ENCODE data around the gene CCL26.

Gene CCL26

GRCh38 chr7:75807452-75807851 is 35.4 kb upstream of the CCL26 start:
- Histone ChIP-seq H3K9me2 (replicated peaks; ENCODE audit: control insufficient read depth, low read length) (no peaks in the 10 kb centered on the region), H3K9me3 (ENCODE audit: control insufficient read depth, insufficient read depth, low read length) (peaks cover 10% of the 10 kb centered on the region), H3K27ac (ENCODE audit: low read depth, low read length) (no peak overlapping the region), H3K27me3 (ENCODE audit: control insufficient read depth, low read length) (no peaks in the 10 kb centered on the region), H3K4me3 (ENCODE audit: low read length) (no peak overlapping the region), H3K36me3 (ENCODE audit: control insufficient read depth, low read length) (no peaks in the 10 kb centered on the region), H3K4me2 (ENCODE audit: low read length) (no peak overlapping the region), H3K79me2 (ENCODE audit: control insufficient read depth, low read length) (no peaks in the 10 kb centered on the region), H4K20me1 (ENCODE audit: control insufficient read depth, insufficient read depth, low read depth, low read length) (no peaks in the 10 kb centered on the region), H3F3A (ENCODE audit: control insufficient read depth, insufficient read depth) (no peaks in the 10 kb centered on the region), H3K4me1 (ENCODE audit: control insufficient read depth, low read length) (no peaks in the 10 kb centered on the region)
- TF ChIP-seq EZH2phosphoT487 (IDR thresholded peaks at IDR 0.05; ENCODE audit: borderline replicate concordance, low read length) (no peak), CTCF (IDR thresholded peaks at IDR 0.05; ENCODE audit: low read depth, low read length, poor library complexity, severe bottlenecking) (no peak)

- Histone ChIP-seq H3K36me3 (ENCODE audit: control insufficient read depth, low read length) (no peaks in the 10 kb centered on the region), H4K20me1 (ENCODE audit: control insufficient read depth, insufficient read depth, low read depth, low read length) (no peaks in the 10 kb centered on the region), H3F3A (ENCODE audit: control insufficient read depth, insufficient read depth) (no peaks in the 10 kb centered on the region), H3K9me3 (ENCODE audit: control insufficient read depth, insufficient read depth, low read length) (peaks cover 10% of the 10 kb centered on the region), H3K4me1 (ENCODE audit: control insufficient read depth, low read length) (no peaks in the 10 kb centered on the region), H3K27ac (ENCODE audit: low read depth, low read length) (no peak overlapping the region), H3K9me2 (replicated peaks; ENCODE audit: control insufficient read depth, low read length) (no peaks in the 10 kb centered on the region), H3K79me2 (ENCODE audit: control insufficient read depth, low read length) (no peaks in the 10 kb centered on the region), H3K4me2 (ENCODE audit: low read length) (no peak overlapping the region), H3K27me3 (ENCODE audit: control insufficient read depth, low read length) (no peaks in the 10 kb centered on the region), H3K4me3 (ENCODE audit: low read length) (no peak overlapping the region)
- TF ChIP-seq EZH2phosphoT487 (IDR thresholded peaks at IDR 0.05; ENCODE audit: borderline replicate concordance, low read length) (no peak), CTCF (IDR thresholded peaks at IDR 0.05; ENCODE audit: low read depth, low read length, poor library complexity, severe bottlenecking) (no peak)
Observed at GRCh38 chr7:75806560-75807307, 34.7 kb upstream of the CCL26 start.

GRCh38 chr7:75804705-75805104 is 32.7 kb upstream of the CCL26 start:
- TF ChIP-seq EZH2phosphoT487 (IDR thresholded peaks at IDR 0.05; ENCODE audit: borderline replicate concordance, low read length) (no peak), CTCF (IDR thresholded peaks at IDR 0.05; ENCODE audit: low read depth, low read length, poor library complexity, severe bottlenecking) (no peak)
- Histone ChIP-seq H3K4me3 (ENCODE audit: low read length) (no peak overlapping the region), H3K9me2 (replicated peaks; ENCODE audit: control insufficient read depth, low read length) (no peaks in the 10 kb centered on the region), H3K36me3 (ENCODE audit: control insufficient read depth, low read length) (no peaks in the 10 kb centered on the region), H3K4me2 (ENCODE audit: low read length) (no peak overlapping the region), H3F3A (ENCODE audit: control insufficient read depth, insufficient read depth) (no peaks in the 10 kb centered on the region), H3K27ac (ENCODE audit: low read depth, low read length) (no peak overlapping the region), H3K4me1 (ENCODE audit: control insufficient read depth, low read length) (no peaks in the 10 kb centered on the region), H3K27me3 (ENCODE audit: control insufficient read depth, low read length) (no peaks in the 10 kb centered on the region), H4K20me1 (ENCODE audit: control insufficient read depth, insufficient read depth, low read depth, low read length) (no peaks in the 10 kb centered on the region), H3K9me3 (ENCODE audit: control insufficient read depth, insufficient read depth, low read length) (peaks cover 10% of the 10 kb centered on the region), H3K79me2 (ENCODE audit: control insufficient read depth, low read length) (no peaks in the 10 kb centered on the region)
